WTC11 (cell line): ENCODE measurements around the gene PRKN.

Source experiments
- ATF1 ChIP-seq: sonication (generic); formaldehyde crosslinking; IDR thresholded peaks from 2 replicates; pipeline ENCODE4 v1.8.1; 2023; ENCODE audit warnings: mild to moderate bottlenecking, moderate library complexity, missing genetic modification reagents
- ATF6 ChIP-seq: sonication (generic); formaldehyde crosslinking; IDR thresholded peaks from 2 replicates; pipeline ENCODE4 v1.8.1; 2023; ENCODE audit warnings: mild to moderate bottlenecking, missing genetic modification reagents
- CREB1 ChIP-seq: sonication (generic); formaldehyde crosslinking; IDR thresholded peaks from 2 replicates; pipeline ENCODE4 v1.8.0; 2023; ENCODE audit warnings: mild to moderate bottlenecking, missing genetic modification reagents
- CTCF ChIP-seq: fragments of 200-600 bp; IDR thresholded peaks from 2 replicates; pipeline ENCODE4 v1.8.0; 2022; ENCODE audit warnings: antibody characterized with exemption
- EMX1 ChIP-seq: fragments of 250-450 bp; sonication (Bioruptor Pico); IDR thresholded peaks from 2 replicates; pipeline ENCODE4 v1.8.0; 2021; ENCODE audit warnings: mild to moderate bottlenecking
- FOXJ3 ChIP-seq: sonication (generic); formaldehyde crosslinking; IDR thresholded peaks from 2 replicates; pipeline ENCODE4 v1.9.0; 2021; ENCODE audit warnings: missing genetic modification reagents, mild to moderate bottlenecking, borderline replicate concordance
- IRF2 ChIP-seq: sonication (generic); formaldehyde crosslinking; IDR thresholded peaks from 2 replicates; pipeline ENCODE4 v1.8.0; 2022; ENCODE audit warnings: low read depth, missing genetic modification reagents, borderline replicate concordance
- MAX ChIP-seq: sonication (generic); formaldehyde crosslinking; IDR thresholded peaks from 2 replicates; pipeline ENCODE4 v1.8.0; 2022; ENCODE audit warnings: mild to moderate bottlenecking, missing genetic modification reagents
- MXD4 ChIP-seq: fragments of 250-450 bp; sonication (Bioruptor Pico); IDR thresholded peaks from 2 replicates; pipeline ENCODE4 v1.8.0; 2021; ENCODE audit warnings: mild to moderate bottlenecking, moderate library complexity, borderline replicate concordance
- SP1 ChIP-seq: sonication (generic); formaldehyde crosslinking; conservative IDR thresholded peaks from 2 replicates; pipeline ENCODE4 v1.8.1; 2022; ENCODE audit warnings: missing genetic modification reagents
- TCF7 ChIP-seq: sonication (generic); formaldehyde crosslinking; IDR thresholded peaks from 2 replicates; pipeline ENCODE4 v1.8.0; 2022; ENCODE audit warnings: mild to moderate bottlenecking, low read depth, missing genetic modification reagents, moderate library complexity
- ZNF281 ChIP-seq: sonication (generic); formaldehyde crosslinking; IDR thresholded peaks from 2 replicates; pipeline ENCODE4 v1.8.0; 2023; ENCODE audit warnings: mild to moderate bottlenecking, missing genetic modification reagents
- TF ChIP-seq, protein P1 (sequence below): sonication (generic); formaldehyde crosslinking; conservative IDR thresholded peaks from 2 replicates; pipeline ENCODE4 v1.8.1; 2022; ENCODE audit warnings: mild to moderate bottlenecking, missing genetic modification reagents

DNA sequence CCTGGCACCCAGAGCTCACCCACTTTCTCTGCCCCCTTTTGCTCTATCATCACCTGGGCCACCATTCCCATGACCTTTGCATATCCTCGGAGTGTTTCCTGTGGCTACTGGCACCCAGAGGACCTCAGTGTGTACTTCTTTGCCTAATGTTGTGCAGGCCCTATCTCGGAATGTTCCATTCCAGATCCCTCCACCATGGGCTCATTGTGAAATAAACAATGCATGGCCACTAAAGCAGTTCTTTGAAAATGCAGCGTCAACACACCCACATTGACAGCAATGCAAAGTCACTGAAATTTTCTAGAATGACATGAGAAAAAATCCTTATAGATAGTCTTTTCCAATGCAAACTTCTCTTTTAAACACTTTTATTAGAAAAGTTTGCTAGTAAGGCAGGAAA is 1380.8 kb downstream of the PRKN start:
- TF ChIP-seq MAX (CRISPR knock-in tag) (no peak), FOXJ3 (CRISPR knock-in tag) (no peak), CREB1 (CRISPR knock-in tag) (no peak), EMX1 (CRISPR knock-in tag) (no peak), CTCF (no peak), SP1 (CRISPR knock-in tag) (no peak), IRF2 (CRISPR knock-in tag) (no peak), TCF7 (CRISPR knock-in tag) (no peak), MXD4 (no peak), ZNF281 (CRISPR knock-in tag) (no peak), ATF6 (CRISPR knock-in tag) (no peak), ATF1 (CRISPR knock-in tag) (no peak)
- TF ChIP-seq, protein P1, sequence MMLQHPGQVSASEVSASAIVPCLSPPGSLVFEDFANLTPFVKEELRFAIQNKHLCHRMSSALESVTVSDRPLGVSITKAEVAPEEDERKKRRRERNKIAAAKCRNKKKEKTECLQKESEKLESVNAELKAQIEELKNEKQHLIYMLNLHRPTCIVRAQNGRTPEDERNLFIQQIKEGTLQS = no peak
